Natural killer cell treated with Interleukin-12 subunit alpha and Interleukin-12 subunit beta and Interleukin-15 and Interleukin-18, amount 100 ng/mL, for 72 hours (primary cell): ENCODE results near the gene NECTIN1. TPM values are rescaled to one million over a fixed set of nuclear protein-coding genes. Genes with fewer than 3 reads are reported as not detected.

Experiments
- ATAC-seq, 2 donors: fragments of 150-1000 bp; cut with Tn5 transposase in 1 of 2; sonication (Bioruptor Pico), chemical (Tn5 transposase) in 1 of 2; 2 replicates each; pipeline ENCODE4 v1.10.0; 2021
- DNase-seq: peaks from one replicate; pipeline ENCODE4 v3.0.0; 2022; ENCODE audit warnings: low spot score
- H3K27ac Mint-ChIP-seq, 2 donors: 1 replicate in 1 of 2; 2 replicates in 1 of 2; pipeline ENCODE4 v1.8.0; 2022; ENCODE audit warnings: mixed read lengths in 2 of 2, mild to moderate bottlenecking in 1 of 2, moderate library complexity in 1 of 2
- H3K27me3 Mint-ChIP-seq, 2 donors: 1 replicate in 1 of 2; 2 replicates in 1 of 2; pipeline ENCODE4 v1.8.0; 2022; ENCODE audit warnings: mixed read lengths in 2 of 2
- H3K36me3 Mint-ChIP-seq: one replicate; pipeline ENCODE4 v1.8.0; 2022; ENCODE audit warnings: mixed read lengths
- H3K4me1 Mint-ChIP-seq, 2 donors: 1 replicate in 1 of 2; 2 replicates in 1 of 2; pipeline ENCODE4 v1.8.0; 2022; ENCODE audit warnings: low read depth in 2 of 2, mixed read lengths in 2 of 2, mild to moderate bottlenecking in 1 of 2
- H3K4me3 Mint-ChIP-seq: one replicate; pipeline ENCODE4 v1.8.0; 2022; ENCODE audit warnings: mixed read lengths
- H3K9me3 Mint-ChIP-seq: 2 replicates; pipeline ENCODE4 v1.8.0; 2022; ENCODE audit warnings: mixed read lengths
- total RNA-seq, 2 donors: library from RNA; stranded (reverse); gene quantifications; one replicate each; pipeline ENCODE4 v1.2.3, GENCODE V29; 2022

NECTIN1 gene
- total RNA-seq, 2 donors from 2014 or later = 2.3 to 2.6 TPM

DNA sequence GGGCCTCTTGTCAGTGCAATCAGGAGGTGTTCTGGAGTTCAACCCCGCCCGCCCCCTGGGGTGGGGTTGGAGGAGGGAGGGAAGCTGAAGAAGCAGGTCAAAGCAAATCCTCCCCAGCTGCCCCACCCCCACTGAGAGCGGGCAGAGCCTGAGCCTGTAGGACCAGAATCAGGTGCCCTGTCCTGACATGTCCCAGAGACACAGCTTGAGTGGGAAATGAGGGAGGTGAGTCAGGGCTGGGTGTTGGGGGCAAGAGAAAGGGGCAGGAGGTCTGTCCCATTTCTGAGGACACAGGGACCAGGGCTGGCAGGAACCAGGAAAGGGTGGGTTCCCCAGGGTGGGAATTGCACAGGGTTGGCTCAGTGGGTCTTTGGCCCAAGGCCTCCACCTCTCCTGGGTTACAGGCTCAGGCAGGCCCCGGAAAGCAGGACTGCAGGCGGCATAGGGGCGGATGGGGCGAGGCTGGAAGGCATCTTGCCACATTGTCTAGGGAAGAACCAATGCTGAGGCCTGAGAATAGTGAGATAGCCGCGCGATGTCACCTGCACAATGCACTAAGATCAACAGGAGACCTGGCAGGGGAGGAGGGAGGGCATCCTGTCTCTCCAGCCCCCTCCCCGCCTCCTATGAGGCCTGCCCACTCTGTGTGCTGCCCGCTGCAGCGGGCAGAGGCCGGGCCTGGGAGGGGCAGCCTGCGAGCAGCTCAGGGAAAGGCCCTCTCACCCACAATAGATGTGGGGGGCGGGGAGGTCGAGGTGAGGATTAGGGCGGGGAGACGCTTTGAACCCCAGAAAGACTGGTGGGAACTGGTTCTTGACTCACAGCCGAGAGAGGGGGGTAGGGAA lies 32.4 kb downstream of the NECTIN1 start:
- no peak overlapping the region for H3K27ac Mint-ChIP-seq
- no peaks in the 10 kb centered on the region for H3K36me3 Mint-ChIP-seq
- no peak for DNase-seq
- ATAC-seq = no peak
- peaks cover 32 to 39% of the 10 kb centered on the region in 2 donors for H3K4me1 Mint-ChIP-seq
- no peaks in the 10 kb centered on the region for H3K9me3 Mint-ChIP-seq
- peaks cover 7 to 11% of the 10 kb centered on the region in 2 donors for H3K27me3 Mint-ChIP-seq
- H3K4me3 Mint-ChIP-seq = no peak overlapping the region

DNA sequence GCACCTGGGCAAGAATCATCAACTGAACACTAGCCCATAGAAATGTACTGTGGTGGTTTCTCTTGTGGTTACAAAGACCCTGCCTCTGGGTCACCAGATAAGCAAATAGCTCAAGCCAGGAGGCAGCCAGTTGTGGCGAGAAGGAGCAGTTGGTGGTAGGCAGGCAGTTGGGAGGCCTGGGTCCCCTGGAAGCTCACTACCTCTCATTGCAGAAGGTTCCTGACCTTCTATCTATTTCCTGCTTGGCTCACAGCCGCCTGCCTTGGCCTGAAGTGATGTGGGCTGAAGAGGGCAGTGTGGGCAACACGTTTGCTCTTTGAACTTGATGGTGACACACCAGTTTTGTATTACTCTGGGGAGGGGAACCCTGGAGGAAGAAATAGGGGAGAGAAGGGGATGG lies 34.7 kb downstream of the NECTIN1 start:
- H3K36me3 Mint-ChIP-seq = no peaks in the 10 kb centered on the region
- no peaks in the 10 kb centered on the region for H3K9me3 Mint-ChIP-seq
- H3K4me1 Mint-ChIP-seq = peaks cover 43% of the 10 kb centered on the region in 2 donors
- ATAC-seq (no peak), DNase-seq (no peak)
- peak overlapping the region; percentile 17 to 33 for H3K27ac Mint-ChIP-seq
- H3K27me3 Mint-ChIP-seq = peaks cover 14 to 15% of the 10 kb centered on the region in 2 donors
- H3K4me3 Mint-ChIP-seq = no peak overlapping the region

DNA sequence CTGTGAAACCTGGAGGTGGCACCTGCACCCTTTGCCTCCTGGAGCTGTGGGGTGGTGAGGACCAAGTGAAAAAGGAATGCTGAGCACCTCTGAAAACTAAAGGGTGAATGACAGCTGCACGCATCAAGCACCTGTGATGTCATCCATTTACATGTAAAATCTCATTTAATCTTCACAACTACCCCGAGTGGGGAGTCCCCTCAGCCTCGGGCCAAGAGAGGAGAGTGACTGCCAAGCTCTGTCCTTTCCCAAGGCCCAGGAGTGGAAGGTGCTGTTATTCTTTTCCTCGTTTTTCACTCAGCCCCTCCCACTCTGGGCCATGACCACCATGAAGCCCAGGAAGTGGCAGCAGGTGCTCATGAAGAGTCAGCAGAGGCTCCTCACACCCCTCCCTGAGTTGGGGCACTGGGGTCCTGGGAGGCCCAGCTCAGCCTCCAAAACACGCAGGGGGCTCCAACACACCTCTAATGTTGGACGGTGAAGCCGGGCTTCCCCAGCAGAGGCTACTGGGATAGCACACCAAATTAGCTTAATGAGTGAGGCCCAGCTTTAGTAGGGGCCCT lies 35.7 kb downstream of the NECTIN1 start:
- no peak overlapping the region for H3K4me3 Mint-ChIP-seq
- ATAC-seq (no peak), DNase-seq (no peak)
- no peaks in the 10 kb centered on the region for H3K9me3 Mint-ChIP-seq
- peaks cover 19 to 21% of the 10 kb centered on the region in 2 donors for H3K27me3 Mint-ChIP-seq
- H3K4me1 Mint-ChIP-seq = peaks cover 43 to 46% of the 10 kb centered on the region in 2 donors
- peak overlapping the region in 1 of 2 donors; percentile 17 for H3K27ac Mint-ChIP-seq
- H3K36me3 Mint-ChIP-seq = no peaks in the 10 kb centered on the region

DNA sequence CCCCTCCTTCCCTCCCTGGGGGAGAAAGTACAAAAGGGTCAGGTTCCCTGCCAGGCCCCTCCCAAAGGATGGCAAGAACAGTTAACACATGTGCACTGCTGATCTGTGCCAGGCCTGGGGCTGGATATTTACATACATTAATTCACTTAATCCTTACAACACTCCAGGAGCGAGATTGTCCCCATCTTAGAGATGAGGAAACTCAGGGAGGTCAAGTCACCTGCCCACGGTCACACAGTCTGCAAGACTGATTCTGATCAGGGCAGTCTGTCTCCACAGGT lies 36.5 kb downstream of the NECTIN1 start:
- no peak overlapping the region for H3K27ac Mint-ChIP-seq
- no peak overlapping the region for H3K4me3 Mint-ChIP-seq
- H3K4me1 Mint-ChIP-seq = peaks cover 42 to 44% of the 10 kb centered on the region in 2 donors
- DNase-seq (no peak), ATAC-seq (no peak)
- H3K36me3 Mint-ChIP-seq = no peaks in the 10 kb centered on the region
- no peaks in the 10 kb centered on the region for H3K9me3 Mint-ChIP-seq
- peaks cover 22 to 25% of the 10 kb centered on the region in 2 donors for H3K27me3 Mint-ChIP-seq

DNA sequence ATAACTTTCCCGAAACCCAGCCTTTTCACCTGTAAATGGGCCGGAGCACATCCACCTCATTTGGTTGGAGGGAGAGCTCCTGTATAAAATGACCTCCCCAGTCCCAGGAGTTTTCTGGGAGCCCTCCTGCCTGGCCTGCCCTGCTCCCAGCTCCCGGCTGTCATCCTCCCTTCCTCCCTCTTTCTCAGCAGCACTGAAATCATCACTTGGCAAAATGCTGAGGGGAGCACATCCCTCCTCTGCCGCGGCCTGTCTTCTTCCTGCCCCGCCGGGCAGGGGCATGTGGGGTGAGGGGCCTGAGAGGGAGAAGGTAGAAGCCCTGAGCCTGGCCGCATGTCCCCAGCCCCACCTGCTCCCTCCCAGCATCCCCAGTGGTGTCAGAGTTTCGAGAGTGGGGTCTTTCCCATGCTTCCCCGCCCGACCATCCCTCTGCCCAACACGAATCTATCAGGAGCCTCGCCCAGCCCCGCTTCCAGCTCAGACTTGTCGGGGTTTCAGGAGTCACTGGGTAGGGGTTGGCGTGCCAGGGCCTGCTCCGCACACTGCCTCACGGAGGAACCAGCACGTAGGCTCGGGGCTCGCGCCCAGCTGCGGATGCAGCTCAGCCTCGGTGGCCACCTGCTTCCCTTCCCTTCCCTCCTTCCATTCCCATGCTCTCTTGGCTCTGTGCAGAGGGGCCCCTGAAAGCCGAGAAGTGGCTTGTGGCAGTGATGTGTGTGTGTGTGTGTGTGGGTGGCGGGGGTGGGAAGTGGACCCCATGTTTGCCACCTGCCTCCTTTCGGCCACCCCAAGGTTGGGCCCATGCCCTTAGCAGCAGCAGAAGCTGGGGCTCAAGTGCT lies 37.1 kb downstream of the NECTIN1 start:
- peak overlapping the region in 1 of 2 donors; percentile 38 for H3K27ac Mint-ChIP-seq
- H3K4me1 Mint-ChIP-seq = peaks cover 43% of the 10 kb centered on the region in 2 donors
- DNase-seq (no peak), ATAC-seq (no peak)
- no peaks in the 10 kb centered on the region for H3K36me3 Mint-ChIP-seq
- H3K9me3 Mint-ChIP-seq = no peaks in the 10 kb centered on the region
- H3K4me3 Mint-ChIP-seq = no peak overlapping the region
- peaks cover 28 to 30% of the 10 kb centered on the region in 2 donors for H3K27me3 Mint-ChIP-seq

DNA sequence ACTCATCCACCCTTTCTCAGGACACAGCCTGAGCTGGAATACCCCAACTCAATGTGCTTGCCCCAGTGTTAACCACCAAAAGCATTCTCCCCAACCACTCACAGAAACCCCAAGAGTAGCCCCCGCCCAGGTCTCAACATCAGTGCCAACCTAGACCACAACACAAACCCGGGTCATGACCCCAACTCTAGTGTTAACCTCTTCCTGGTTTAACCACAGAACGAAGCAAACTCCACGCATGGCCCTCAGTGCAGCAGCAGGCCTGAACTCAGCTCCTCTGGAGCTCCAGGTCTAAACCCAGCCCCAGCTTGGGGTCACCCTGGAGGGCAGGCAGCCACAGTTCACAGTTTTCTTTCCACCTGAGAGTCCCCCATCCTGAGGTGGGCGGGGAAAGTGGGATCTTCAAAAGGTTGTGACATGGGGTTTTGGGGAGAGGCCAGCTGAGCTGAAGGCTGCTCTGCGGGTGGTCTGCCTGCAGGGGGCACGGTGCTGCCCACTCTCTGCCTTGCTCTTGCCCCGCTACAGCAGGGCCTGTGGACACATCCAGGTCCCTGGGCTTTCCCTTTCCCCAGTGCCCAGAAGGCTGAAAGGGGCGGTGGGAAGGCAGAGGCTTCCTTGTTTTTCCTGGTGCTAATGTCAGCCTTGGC lies 37.9 kb downstream of the NECTIN1 start:
- ATAC-seq (peak; percentile 84 to 86), DNase-seq (peak; percentile 69)
- peak overlapping the region; percentile 32 to 38 for H3K27ac Mint-ChIP-seq
- H3K9me3 Mint-ChIP-seq = no peaks in the 10 kb centered on the region
- H3K4me1 Mint-ChIP-seq = peaks cover 48 to 51% of the 10 kb centered on the region in 2 donors
- H3K4me3 Mint-ChIP-seq = peak overlapping the region; percentile 68
- H3K27me3 Mint-ChIP-seq = peaks cover 36% of the 10 kb centered on the region in 2 donors
- H3K36me3 Mint-ChIP-seq = no peaks in the 10 kb centered on the region

DNA sequence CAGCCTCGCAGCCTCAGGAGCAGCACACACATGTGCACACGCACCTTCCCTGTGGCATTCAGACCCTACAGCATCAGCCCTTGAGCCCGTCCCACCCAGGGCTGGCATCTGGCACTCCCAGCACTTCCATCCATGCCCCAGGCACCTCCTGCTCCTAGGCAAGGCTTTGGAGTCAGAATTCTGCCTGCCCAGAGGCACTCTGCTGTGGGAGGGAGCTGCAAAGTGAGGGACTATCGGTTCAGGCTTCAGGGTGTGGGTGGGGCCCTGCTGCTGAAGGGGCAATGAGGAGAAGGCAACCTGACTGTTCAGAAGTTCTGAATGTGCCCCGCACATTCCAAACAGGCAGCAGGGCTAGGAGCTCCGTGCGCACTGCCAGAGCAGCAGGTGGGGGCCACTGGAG lies 39.7 kb downstream of the NECTIN1 start:
- Mint-ChIP-seq H3K4me1 (peaks cover 54 to 56% of the 10 kb centered on the region in 2 donors), H3K36me3 (no peaks in the 10 kb centered on the region), H3K27ac (no peak overlapping the region), H3K4me3 (no peak overlapping the region), H3K9me3 (no peaks in the 10 kb centered on the region), H3K27me3 (peaks cover 34 to 41% of the 10 kb centered on the region in 2 donors)
- no peak for DNase-seq
- ATAC-seq = no peak

DNA sequence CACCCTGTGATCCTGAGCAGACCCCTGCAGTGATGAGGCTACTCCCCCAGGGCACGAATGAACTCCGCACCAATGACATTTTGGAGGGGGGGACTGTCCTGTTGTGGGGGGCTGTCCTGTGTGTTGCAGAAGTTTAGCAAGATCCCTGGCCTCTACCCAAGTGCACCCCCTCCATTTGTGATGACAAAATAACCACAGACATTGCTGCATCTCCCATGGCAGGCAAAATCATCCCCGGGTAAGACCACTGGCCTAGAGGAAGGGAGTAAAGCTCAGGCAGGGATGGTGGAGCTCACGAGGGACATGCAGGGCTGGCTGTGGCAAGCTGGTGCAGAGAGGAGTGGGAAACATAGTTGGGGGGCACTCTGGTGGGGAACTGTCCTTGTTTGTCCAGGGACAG lies 40.6 kb downstream of the NECTIN1 start:
- no peaks in the 10 kb centered on the region for H3K36me3 Mint-ChIP-seq
- H3K4me3 Mint-ChIP-seq = no peak overlapping the region
- DNase-seq (no peak), ATAC-seq (no peak)
- peaks cover 34 to 40% of the 10 kb centered on the region in 2 donors for H3K27me3 Mint-ChIP-seq
- no peaks in the 10 kb centered on the region for H3K9me3 Mint-ChIP-seq
- peaks cover 56% of the 10 kb centered on the region in 2 donors for H3K4me1 Mint-ChIP-seq
- H3K27ac Mint-ChIP-seq = no peak overlapping the region

DNA sequence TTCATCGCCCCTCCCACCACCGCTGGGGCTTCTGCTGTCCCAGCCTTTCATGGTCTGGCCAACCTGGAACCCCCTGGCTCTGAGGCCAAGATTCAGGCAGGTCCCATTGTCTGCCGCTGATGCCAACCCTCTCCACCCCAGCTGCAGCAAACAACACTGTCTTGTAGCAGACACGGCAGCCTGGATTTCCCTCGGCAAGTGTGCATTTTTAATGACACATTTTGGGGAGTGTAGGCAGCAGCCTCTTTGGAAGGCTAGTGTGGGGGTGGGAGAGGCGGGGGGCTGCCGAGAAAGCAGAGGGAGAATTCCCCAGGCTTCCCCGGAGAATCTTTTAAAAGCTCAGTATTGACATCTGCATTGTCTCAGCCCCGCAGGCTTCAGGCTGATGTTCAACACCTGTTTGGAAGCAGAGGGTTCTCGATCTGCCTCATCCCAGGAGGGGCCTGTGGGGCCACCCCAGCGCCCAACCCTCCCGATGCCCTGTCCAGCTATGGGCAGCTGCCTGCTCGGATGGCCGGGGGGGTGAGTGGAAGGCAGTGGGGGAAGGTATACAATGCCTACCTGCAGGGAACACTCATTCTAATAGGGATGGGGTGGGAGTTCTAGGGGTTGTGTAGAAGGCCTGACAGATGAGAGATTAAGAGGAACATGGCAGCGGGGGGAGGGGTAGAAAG lies 41.5 kb downstream of the NECTIN1 start:
- H3K36me3 Mint-ChIP-seq = no peaks in the 10 kb centered on the region
- H3K27me3 Mint-ChIP-seq = peaks cover 40 to 41% of the 10 kb centered on the region in 2 donors
- H3K9me3 Mint-ChIP-seq = no peaks in the 10 kb centered on the region
- DNase-seq (no peak), ATAC-seq (no peak)
- H3K4me3 Mint-ChIP-seq = peak overlapping the region; percentile 49
- H3K27ac Mint-ChIP-seq = peak overlapping the region in 1 of 2 donors; percentile 61
- peaks cover 54 to 59% of the 10 kb centered on the region in 2 donors for H3K4me1 Mint-ChIP-seq

DNA sequence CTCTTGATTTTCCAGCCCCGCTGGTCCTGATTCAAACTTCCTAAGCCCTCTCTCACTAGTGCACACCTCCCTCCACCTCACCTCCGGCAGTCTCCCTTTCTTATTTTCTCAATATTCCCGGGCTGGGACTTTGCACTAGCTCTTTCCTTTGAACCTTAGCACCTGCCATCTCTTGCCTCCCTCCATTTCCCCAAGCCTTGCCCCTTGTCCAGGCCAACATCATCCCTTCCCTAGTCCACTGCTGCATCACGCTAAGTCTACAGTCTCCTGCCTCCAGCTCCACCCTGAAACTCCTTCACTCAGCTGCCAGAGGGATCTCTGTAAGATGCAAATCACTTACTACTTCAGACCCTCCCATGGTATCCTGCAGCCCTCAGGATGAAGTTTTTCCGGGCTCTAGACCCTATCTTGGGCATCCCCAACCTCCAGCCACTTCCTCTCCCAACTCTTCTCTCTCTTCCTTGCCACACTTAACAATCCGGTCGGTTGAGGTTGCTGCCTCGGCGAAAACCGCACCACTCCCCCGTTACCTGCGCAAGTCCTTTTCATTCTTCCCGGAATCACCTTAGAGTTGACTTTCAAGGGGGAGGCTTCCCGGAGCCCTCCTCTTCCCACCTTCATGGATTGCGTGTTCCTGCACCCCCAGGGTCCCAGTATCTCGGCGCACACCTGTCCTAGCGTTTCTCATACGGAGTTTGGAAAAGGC lies 42.7 kb downstream of the NECTIN1 start:
- no peak for DNase-seq
- no peaks in the 10 kb centered on the region for H3K9me3 Mint-ChIP-seq
- peaks cover 46 to 47% of the 10 kb centered on the region in 2 donors for H3K27me3 Mint-ChIP-seq
- H3K27ac Mint-ChIP-seq = peak overlapping the region in 1 of 2 donors; percentile 61
- H3K4me1 Mint-ChIP-seq = peaks cover 46 to 52% of the 10 kb centered on the region in 2 donors
- H3K36me3 Mint-ChIP-seq = no peaks in the 10 kb centered on the region
- no peak for ATAC-seq
- H3K4me3 Mint-ChIP-seq = peak overlapping the region; percentile 58

DNA sequence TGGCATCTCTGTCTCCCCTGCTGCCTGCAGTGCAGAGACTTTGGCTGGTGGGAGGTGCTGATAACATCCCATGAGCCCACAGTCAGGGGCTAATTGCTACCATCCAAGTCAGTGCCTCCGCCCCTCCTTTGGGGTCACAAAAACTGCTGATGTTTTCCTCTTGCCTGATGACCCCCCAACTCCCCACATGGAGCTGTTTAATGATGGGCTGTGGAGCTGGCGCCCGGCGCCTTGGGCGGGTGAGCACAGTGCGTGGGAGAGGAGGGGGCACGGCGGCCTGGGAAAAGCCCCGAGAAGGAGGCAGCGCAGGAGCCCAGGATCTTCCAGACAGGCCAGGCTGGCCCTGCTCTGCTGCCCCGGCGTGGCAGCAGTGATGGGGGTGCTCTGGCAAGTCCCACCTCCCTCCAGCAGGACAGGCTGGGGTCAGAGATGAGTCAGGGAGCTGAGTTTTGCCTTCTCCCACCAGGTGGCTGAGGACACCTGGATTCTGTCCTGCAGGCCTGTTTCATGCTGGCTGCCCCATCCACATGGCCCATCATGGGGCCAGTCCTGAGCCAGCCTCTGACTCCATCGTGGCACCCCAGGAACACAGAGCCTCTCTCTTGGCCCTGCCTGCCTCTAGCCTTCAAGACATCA lies 43.8 kb downstream of the NECTIN1 start:
- ATAC-seq (no peak), DNase-seq (no peak)
- Mint-ChIP-seq H3K27me3 (peaks cover 40 to 48% of the 10 kb centered on the region in 2 donors), H3K4me1 (peaks cover 40 to 44% of the 10 kb centered on the region in 2 donors), H3K9me3 (no peaks in the 10 kb centered on the region), H3K27ac (peak overlapping the region in 1 of 2 donors; percentile 61), H3K4me3 (peak overlapping the region; percentile 63), H3K36me3 (no peaks in the 10 kb centered on the region)

DNA sequence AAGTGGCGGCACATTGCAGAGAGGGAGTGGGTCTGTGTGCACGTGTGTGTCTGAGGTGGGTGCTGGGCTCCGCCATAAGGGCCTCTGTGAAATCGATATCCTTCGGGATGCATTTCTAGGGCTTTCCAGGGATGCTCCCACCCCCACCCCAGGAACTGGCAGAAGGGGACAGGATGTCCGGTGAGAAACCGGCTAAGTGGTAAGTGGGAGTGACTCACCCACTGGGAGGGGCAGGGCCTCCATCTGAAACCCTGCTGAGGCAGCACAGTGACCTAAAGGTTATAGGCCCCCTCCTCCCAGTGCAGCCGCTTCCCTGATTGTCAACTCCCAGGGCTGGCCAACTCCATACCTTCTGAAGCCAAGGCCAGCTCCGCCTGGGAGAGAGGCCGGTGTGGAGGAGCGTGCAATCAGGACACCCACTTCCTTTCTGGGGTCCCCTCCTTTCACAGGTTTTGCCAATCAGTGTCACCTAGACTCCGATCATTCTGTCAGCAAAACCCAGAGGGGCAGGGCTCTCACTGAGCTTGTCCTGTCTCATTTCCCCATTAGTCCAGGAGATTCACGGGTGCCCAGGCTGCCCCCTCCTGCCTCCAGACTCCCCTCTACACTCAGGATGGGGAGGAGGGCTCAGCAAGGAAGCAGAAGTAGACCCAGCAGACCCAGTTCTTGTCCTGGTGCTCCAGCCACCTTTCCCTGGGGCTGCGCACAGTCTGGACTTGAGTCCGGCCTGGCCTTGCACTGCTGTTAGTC lies 44.5 kb downstream of the NECTIN1 start:
- peaks cover 40 to 55% of the 10 kb centered on the region in 2 donors for H3K27me3 Mint-ChIP-seq
- peak overlapping the region; percentile 63 for H3K4me3 Mint-ChIP-seq
- H3K9me3 Mint-ChIP-seq = no peaks in the 10 kb centered on the region
- peaks cover 43 to 44% of the 10 kb centered on the region in 2 donors for H3K4me1 Mint-ChIP-seq
- DNase-seq (peak; percentile 68), ATAC-seq (peak; percentile 81 to 83)
- no peaks in the 10 kb centered on the region for H3K36me3 Mint-ChIP-seq
- no peak overlapping the region for H3K27ac Mint-ChIP-seq
